KMS-11 (cell line): ENCODE measurements around the gene CRYZL1.

Experiments used
- H2AFZ ChIP-seq: fragments of 200-600 bp; sonication (generic); 2 replicates; pipeline ENCODE4 v1.6.1; 2016; ENCODE audit warnings: antibody characterized with exemption, mixed run types, low read depth
- H3K27ac ChIP-seq: fragments of 200-600 bp; sonication (generic); 2 replicates; pipeline ENCODE4 v1.6.1; 2016; ENCODE audit warnings: mild to moderate bottlenecking, mixed run types
- H3K27me3 ChIP-seq: fragments of 200-600 bp; sonication (generic); 2 replicates; pipeline ENCODE4 v1.6.1; 2017; ENCODE audit warnings: mild to moderate bottlenecking, low read depth, mixed run types, moderate library complexity; ENCODE audit not compliant: insufficient read depth
- H3K36me3 ChIP-seq: fragments of 200-600 bp; sonication (generic); 2 replicates; pipeline ENCODE4 v1.6.1; 2017; ENCODE audit warnings: mild to moderate bottlenecking, mixed run types; ENCODE audit not compliant: insufficient read depth
- H3K4me1 ChIP-seq: fragments of 200-600 bp; sonication (generic); 2 replicates; pipeline ENCODE4 v1.6.1; 2016; ENCODE audit warnings: mild to moderate bottlenecking, low read depth, mixed run types; ENCODE audit not compliant: poor library complexity, severe bottlenecking
- H3K4me2 ChIP-seq: fragments of 200-600 bp; sonication (generic); 2 replicates; pipeline ENCODE4 v1.7.0; 2016; ENCODE audit warnings: mild to moderate bottlenecking, mixed run types
- H3K4me3 ChIP-seq: fragments of 200-600 bp; sonication (generic); IDR thresholded peaks from 2 replicates; pipeline ENCODE4 v1.6.1; 2017; ENCODE audit warnings: low read depth, low read length, mixed read lengths; ENCODE audit not compliant: insufficient read depth
- H3K79me2 ChIP-seq: fragments of 200-600 bp; sonication (generic); 2 replicates; pipeline ENCODE4 v1.6.1; 2016; ENCODE audit warnings: low read depth, mixed run types; ENCODE audit not compliant: insufficient read depth
- H3K9ac ChIP-seq: fragments of 200-600 bp; sonication (generic); 2 replicates; pipeline ENCODE4 v1.6.1; 2016; ENCODE audit warnings: mild to moderate bottlenecking, mixed run types
- H4K20me1 ChIP-seq: fragments of 200-600 bp; sonication (generic); 2 replicates; pipeline ENCODE4 v1.6.1; 2016; ENCODE audit warnings: mild to moderate bottlenecking, mixed run types; ENCODE audit not compliant: insufficient read depth
- TF ChIP-seq, protein P1 (sequence below): fragments of 200-600 bp; sonication (generic); conservative IDR thresholded peaks from 2 replicates; pipeline ENCODE4 v1.6.1; 2017; ENCODE audit warnings: low read depth, mild to moderate bottlenecking, antibody characterized with exemption, low read length, moderate library complexity, mixed read lengths

Gene CRYZL1

DNA sequence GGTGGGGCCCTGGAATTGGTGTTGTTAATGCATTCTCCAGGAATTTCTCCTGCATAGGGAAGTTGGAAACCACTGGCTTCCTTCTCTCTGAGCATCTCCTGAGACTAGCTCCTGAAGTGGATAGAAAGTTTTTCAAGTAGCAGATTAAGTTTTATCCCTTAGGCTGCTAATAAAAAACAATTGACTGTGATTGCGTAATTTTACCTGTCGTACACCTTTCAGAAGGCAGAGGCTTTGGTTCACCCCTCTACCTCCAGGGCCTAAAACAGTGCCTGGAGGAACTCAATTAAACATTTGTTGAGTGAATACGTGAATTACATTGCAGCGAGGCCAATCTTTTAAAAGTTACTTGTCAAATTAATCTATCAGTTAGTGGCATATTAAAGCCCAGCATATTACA, 4.2 kb upstream of the CRYZL1 start:
- H3K4me3 ChIP-seq = no peak overlapping the region
- no peak overlapping the region for H3K4me2 ChIP-seq
- H2AFZ ChIP-seq = no peak overlapping the region
- TF ChIP-seq, protein P1, sequence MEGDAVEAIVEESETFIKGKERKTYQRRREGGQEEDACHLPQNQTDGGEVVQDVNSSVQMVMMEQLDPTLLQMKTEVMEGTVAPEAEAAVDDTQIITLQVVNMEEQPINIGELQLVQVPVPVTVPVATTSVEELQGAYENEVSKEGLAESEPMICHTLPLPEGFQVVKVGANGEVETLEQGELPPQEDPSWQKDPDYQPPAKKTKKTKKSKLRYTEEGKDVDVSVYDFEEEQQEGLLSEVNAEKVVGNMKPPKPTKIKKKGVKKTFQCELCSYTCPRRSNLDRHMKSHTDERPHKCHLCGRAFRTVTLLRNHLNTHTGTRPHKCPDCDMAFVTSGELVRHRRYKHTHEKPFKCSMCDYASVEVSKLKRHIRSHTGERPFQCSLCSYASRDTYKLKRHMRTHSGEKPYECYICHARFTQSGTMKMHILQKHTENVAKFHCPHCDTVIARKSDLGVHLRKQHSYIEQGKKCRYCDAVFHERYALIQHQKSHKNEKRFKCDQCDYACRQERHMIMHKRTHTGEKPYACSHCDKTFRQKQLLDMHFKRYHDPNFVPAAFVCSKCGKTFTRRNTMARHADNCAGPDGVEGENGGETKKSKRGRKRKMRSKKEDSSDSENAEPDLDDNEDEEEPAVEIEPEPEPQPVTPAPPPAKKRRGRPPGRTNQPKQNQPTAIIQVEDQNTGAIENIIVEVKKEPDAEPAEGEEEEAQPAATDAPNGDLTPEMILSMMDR = no peak
- peaks cover 12% of the 10 kb centered on the region for H3K4me1 ChIP-seq
- no peaks in the 10 kb centered on the region; the same call in 1 of the 2 replicates for H4K20me1 ChIP-seq
- peaks cover 7% of the 10 kb centered on the region; the same call in 1 of the 2 replicates for H3K79me2 ChIP-seq
- H3K27ac ChIP-seq = no peak overlapping the region
- no peak overlapping the region for H3K9ac ChIP-seq
- H3K36me3 ChIP-seq = no peaks in the 10 kb centered on the region
- H3K27me3 ChIP-seq = peaks cover 8% of the 10 kb centered on the region; the same call in 1 of the 2 replicates

DNA sequence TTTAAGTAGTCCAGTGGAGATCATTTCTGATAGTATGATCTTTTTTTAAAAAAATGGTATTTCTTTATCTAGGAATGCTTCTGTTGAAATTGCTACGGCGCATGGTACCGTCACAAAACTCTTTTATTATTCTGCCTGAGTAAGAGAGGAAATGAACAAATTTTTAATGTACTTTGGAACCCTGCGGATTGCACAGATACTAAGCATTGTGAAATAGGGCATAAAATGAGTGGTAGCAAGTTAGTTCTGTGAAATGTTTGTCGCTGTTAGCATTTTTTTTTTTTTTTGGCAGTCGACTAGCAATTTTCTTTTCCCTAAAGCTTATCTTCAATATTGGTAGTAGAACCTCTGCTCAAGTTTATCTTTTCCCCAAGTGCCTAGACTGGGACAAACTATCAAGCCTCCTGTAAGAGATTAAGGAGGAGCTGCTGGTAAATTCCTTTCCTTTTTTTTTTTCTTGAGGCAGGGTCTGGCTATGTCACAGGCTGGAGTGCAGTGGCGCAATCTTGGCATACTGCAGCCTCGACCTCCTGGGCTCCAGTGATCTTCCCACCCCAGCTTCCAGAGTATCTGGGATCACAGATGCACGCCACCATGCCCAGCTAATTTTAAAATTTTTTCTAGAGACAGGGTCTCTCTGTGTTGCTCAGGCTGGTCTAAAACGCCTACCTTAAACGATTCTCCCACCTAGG, 3.0 kb upstream of the CRYZL1 start:
- peaks cover 21% of the 10 kb centered on the region for H3K4me1 ChIP-seq
- H3K27ac ChIP-seq = no peak overlapping the region
- H3K27me3 ChIP-seq = peaks cover 8% of the 10 kb centered on the region; the same call in 1 of the 2 replicates
- TF ChIP-seq, protein P1 = no peak
- no peak overlapping the region for H2AFZ ChIP-seq
- H3K36me3 ChIP-seq = no peaks in the 10 kb centered on the region
- H3K79me2 ChIP-seq = peaks cover 19% of the 10 kb centered on the region; the same call in 1 of the 2 replicates
- no peak overlapping the region for H3K9ac ChIP-seq
- H3K4me2 ChIP-seq = no peak overlapping the region
- no peaks in the 10 kb centered on the region; the same call in 1 of the 2 replicates for H4K20me1 ChIP-seq
- no peak overlapping the region for H3K4me3 ChIP-seq

DNA sequence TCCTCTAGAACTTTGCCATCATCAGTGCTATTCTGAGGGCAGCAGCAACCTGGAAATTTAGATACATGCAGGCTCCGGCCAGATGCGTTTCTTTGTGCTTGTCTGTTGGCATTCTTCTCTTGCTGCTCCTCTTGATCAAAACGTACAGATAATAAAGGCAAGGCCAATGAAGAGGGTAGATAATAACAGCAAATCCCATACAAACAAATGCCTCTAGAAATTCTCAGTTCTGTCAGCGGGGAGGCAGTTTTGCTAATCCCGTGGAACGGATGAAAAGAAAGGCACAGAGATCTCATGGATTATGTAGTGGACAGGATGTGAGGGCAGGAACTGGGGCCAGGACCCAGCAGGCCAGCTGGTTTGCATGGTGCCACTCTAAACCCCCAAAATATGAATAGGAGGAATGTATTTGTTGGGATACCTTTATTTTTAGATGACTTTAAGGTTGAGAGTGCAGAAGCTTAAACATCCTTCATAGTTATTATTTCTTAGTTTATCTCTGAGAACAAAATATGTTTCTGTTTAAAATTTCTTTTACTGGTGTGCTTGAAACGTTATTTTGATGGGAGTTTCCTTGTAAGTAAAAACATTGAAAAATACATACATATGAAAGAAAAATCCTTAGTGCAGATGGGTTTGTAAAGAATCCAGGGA, 2.2 kb upstream of the CRYZL1 start:
- Histone ChIP-seq H2AFZ (peak overlapping the region; percentile 54; the same call in 1 of the 2 replicates), H3K27me3 (peaks cover 8% of the 10 kb centered on the region; the same call in 1 of the 2 replicates), H4K20me1 (no peaks in the 10 kb centered on the region; the same call in 1 of the 2 replicates), H3K4me2 (peak overlapping the region; percentile 65), H3K27ac (no peak overlapping the region), H3K36me3 (no peaks in the 10 kb centered on the region), H3K9ac (no peak overlapping the region), H3K4me1 (peaks cover 21% of the 10 kb centered on the region), H3K79me2 (peaks cover 24% of the 10 kb centered on the region; the same call in 1 of the 2 replicates), H3K4me3 (no peak overlapping the region)
- TF ChIP-seq, protein P1 = no peak

DNA sequence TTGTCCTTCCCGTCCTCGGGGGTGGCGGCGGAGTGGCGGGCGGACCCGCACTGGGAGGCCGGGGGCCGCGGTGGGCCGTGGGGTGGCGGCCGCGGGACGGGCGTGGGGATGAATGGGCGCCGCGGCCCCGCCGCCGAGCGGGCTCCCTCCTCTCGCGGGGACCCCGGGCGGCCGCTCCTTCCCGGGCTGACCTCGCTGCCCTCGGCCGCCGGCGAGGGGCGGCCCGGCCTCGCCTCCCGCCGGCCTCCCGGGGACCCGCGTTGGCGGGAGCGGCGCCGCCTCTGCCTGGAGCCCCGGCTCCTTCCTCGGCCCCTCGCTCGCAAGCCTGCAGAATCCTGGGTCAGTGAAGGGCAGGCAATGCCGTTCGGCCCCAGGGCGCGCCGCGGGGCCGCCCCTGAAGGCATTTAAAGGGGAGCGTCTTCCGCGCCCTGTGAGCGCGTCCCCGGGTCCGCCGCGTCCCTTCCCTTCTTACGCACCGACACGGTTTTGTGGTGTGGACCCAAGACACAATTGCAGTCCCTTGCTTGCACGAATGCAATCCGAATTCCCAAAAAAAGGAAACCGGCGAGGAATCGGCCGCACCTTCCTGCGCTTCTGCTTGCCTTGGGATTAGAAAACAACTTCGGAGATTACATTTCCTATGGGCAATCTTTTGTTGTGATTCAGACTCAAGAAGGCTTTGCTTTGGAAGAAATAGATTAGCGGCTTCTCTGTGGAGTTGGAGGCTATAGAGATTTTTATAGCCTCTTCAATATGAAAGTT, 1.5 kb upstream of the CRYZL1 start:
- H3K4me3 ChIP-seq = no peak overlapping the region
- H3K79me2 ChIP-seq = peaks cover 20% of the 10 kb centered on the region; the same call in 1 of the 2 replicates
- no peaks in the 10 kb centered on the region; the same call in 1 of the 2 replicates for H4K20me1 ChIP-seq
- H3K27ac ChIP-seq = no peak overlapping the region
- peak overlapping the region; percentile 73 for H2AFZ ChIP-seq
- peaks cover 8% of the 10 kb centered on the region; the same call in 1 of the 2 replicates for H3K27me3 ChIP-seq
- H3K9ac ChIP-seq = no peak overlapping the region; the same call in 1 of the 2 replicates
- TF ChIP-seq, protein P1 = no peak
- H3K4me1 ChIP-seq = peaks cover 21% of the 10 kb centered on the region
- no peaks in the 10 kb centered on the region for H3K36me3 ChIP-seq
- peak overlapping the region; percentile 65 for H3K4me2 ChIP-seq
